GM19468 (cell line): Measurements from ENCODE around the gene MAP2K1.
"Not testable (repeated sequence)": the region's sequence is repeated elsewhere in the genome, so short reads cannot be mapped to it uniquely, and the experiment has no call there.

Experiments
- ATAC-seq: cut with Tn5 transposase; IDR thresholded peaks from one replicate; pipeline ENCODE4 v1.9.1; 2021; ENCODE audit warnings: mild to moderate bottlenecking, moderate library complexity, moderate number of reproducible peaks; ENCODE audit not compliant: unreplicated experiment; ENCODE audit errors: extremely low read depth

MAP2K1 gene

DNA sequence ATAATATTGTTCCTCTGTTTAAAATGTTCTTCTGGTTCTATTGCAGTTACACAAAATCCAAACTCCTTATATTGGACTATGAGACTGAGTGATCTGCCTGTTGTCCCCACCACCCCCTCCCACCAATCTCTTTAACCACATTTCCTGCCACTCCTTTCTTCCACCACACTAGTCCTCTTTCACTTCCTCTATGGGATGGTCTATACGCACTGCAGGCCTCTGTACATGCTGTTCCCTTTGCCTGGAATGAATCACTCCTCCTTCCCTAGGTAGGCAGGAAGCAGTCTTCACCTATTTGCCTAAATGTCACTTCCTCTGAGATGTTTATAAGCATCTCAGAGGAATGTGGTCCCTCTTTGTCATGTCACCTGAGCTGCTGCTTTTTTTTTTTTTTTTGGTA lies 4.0 kb downstream of the MAP2K1 start:
- no peak for ATAC-seq

DNA sequence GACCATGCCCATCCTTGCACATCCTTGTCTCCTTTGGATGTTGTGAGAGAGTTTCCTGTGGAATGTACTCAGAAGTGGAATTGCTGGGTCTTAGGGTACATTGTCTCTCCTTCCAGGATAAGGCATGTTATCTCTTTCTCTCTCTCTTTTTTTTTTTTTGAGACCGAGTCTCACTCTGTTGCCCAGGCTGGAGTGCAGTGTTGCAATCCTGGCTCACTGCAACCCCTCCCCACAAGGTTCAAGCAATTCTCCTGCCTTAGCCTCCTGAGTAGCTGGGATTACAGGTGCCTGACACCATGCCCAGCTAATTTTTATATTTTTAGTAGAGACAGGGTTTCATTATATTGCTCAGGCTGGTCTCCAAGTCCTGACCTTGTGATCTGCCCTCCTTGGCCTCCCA lies 6.3 kb downstream of the MAP2K1 start:
- ATAC-seq = not testable (repeated sequence)

DNA sequence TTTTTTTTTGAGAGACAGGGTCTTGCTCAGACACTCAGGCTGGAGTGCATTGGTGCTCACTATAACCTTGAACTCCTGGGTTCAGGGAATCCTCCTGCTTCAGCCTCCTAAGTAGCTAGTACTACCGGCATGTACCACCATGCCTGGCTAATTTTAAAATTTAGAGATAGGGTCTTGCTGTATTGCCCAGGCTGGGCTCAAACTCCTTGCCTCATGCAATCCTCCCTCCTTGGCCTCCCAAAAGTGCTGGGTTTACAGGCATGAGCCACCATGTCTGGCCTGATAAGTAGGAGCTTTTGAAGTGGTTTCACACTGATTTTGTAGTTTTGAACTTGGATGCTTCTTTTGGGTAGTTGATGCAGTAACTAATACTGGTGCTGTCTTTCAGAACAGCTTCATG lies 7.8 kb downstream of the MAP2K1 start:
- no peak for ATAC-seq

DNA sequence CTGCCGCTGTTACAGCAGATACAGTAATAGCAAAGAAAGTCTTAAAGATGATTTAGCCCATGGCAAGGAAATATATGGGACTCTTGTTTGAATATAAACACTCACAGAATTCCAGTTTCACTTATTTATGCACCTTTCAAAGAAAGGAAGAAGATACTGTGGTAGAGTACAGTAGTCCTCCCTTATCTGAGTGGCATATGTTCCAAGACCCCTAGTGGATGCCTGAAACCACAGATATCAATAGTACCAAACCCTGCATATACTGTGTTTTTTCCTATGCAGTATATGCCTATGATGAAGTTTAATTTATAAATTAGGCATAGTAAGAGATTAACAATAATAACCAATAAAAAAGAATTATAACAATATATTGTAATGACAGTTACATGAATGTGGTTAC lies 8.2 kb downstream of the MAP2K1 start:
- ATAC-seq = no peak

DNA sequence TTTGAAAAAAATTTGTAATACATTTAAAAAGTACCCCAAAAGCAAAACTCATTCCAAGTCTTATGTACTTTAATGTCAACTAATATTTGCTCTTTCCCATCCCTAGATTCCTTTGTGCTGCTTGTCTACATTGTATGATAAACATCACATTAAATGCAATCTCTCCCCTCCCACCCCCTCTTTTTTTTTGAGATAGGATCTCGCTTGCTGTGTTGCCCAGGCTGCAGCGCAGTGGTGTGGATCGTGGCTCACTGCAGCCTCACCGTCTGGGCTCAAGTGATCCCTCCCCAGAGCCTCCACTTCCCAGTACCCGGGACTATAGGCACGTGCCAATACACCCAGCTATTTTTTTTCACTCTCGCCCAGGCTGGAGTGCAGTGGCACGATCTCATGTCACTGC lies 12.6 kb downstream of the MAP2K1 start:
- no peak for ATAC-seq

DNA sequence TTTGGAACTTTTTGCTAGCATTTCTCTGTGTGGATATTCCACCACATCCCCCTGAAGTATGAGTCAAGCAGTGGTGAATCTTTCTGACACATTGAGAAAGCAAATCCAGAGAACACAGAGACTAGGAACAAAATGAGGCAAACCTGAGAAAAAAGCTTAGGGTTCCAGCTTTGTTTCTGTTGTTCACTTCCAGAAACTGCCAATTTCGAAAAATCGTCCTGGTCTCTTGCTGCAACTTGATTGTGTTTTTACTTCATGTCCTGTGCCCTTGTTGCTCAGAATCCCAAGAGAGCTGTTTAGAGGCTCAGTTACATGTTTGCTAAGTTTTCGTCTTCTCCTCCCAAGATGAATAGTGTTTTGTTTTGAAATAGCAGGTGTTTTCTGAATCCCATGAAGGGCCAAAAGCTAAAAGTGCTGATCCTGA lies 13.7 kb downstream of the MAP2K1 start:
- no peak for ATAC-seq

DNA sequence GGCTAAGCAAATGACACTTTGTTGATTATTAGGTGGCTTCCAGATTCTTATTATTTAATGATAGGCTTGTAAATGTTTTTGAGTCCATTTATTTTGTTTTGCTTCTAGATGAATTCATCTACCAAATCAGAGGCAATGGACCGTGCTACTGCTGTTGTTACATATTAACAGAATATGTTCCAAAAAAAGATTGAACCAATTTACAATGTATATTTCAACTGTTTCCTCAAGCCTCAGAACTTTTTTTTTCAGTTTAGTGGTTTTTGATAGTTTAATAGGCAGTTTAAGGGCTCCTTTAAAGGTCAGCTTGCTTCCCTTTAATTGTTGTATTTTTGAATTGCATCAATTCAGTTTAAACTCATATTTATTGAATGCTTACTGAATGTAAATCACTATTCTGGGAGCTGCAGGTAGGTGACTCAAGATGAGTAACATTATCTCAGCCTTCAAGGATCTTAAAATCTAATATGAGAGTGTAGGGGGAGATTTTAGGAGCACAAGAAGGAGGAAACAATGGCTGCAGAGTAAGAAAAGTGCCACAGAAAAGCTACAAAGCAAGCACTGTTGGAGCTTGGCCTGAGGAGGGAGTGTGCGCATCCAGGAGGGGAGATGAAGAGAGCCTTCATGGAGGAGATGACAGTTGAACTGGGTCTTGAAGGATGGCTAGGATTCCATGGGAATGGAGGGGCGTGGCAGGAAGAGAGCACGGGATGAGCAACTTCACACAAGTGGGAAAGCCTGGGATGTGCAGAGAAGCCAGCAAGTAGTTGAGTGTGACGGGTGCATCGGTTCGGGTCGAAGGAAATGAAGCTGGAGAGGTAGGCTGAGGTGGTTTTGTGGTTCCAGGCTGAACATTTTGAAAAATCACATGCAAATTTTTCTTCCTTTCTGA lies 14.7 kb downstream of the MAP2K1 start:
- no peak for ATAC-seq

DNA sequence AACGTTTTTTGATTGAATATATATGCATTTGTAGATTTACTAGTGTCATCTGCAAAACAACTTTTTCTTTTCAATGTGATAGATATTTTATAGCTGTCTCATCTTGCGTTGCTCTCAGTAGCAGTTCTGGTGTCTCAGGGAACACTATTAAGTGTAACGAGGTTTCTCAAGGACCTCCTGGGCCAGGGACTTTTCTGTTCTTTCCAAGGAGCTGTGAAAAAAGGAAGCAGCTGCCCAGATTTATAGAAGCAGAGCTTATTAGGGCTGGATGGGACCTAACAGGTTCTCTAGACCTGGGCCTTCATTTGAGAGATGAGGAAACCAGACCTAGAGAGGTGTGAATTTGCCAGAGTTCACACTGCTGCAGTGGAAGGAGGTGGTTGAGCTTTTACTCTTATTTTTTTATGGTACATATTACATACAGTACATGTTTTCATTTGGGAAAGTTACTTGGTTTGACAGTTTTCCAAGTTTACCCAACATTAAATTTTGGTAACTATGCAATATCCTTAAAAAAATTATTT lies 16.1 kb downstream of the MAP2K1 start:
- no peak for ATAC-seq

DNA sequence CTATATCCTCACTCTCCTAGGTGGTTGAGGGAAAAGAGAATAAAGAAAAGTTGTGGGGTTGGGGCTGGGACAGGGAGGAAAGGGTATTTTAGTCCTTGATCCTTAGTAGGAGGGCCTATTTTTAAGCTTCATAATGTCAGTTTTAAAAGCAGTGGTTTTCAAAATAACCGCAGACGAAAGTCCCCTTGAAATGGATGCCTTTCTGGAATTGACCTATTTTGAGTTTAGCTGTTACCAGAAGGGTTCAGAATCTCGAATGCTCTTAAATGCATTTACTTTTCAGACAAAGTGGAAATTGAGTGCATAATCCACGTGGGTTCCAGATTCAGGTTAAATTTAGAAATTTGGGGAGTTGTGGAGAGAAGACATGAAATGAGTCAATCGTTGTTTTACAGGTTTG lies 16.6 kb downstream of the MAP2K1 start:
- ATAC-seq = no peak

DNA sequence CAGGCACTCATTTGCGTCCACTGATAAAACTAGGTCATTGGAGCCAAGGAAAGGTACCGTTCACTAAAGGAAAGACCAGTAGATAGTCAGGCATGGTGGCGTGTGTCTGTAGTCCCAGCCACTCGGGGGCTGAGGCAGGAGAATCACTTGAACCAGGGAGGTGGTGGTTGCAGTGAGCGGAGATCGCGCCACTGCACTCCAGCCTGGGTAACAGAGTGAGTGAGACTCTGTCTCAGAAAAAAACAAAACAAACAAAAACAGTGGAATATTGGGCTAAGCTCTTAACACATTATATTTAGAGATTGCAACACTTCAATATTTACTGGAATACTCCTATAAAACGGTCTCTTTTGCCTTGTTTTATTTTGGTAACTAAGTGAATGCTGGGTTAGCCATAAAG lies 17.4 kb downstream of the MAP2K1 start:
- ATAC-seq = no peak

DNA sequence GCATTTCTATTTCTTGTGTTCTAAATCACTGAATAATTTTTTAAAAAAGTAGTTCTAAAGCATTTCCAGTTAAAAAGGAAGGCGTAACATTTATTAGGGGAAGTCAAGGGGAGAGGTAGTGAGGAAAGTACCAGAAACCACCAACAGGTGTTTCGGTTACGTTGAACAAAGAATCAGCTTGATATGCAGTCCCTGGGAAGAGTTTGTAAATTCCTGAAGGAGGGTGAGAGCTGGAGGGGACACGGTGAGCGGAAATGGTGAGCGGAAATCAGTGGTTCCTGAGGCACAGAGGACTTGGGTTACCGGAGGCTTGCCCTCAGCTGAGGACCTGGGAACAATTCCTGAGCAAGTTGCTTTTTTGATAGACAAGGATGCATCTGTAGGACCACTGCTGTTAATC lies 17.8 kb downstream of the MAP2K1 start:
- no peak for ATAC-seq

DNA sequence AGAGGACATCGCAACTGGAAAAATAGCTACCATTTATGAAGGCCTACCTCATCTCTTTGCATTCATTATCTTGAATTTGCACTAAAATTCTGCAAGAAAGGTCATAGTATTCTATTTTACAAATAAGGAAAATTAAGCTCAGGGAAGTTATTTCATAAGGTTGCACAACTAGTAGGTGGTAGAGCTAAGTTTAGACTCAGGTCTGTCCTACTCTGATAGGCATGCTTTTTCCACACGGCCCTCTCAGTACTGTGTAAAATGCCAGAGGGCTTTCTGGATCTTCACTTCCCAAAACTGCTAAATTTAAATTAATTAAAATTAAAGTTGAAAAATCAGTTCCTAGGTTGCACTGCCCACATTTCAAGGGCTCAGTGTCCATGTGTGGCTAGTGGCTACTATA lies 18.3 kb downstream of the MAP2K1 start:
- ATAC-seq = no peak

DNA sequence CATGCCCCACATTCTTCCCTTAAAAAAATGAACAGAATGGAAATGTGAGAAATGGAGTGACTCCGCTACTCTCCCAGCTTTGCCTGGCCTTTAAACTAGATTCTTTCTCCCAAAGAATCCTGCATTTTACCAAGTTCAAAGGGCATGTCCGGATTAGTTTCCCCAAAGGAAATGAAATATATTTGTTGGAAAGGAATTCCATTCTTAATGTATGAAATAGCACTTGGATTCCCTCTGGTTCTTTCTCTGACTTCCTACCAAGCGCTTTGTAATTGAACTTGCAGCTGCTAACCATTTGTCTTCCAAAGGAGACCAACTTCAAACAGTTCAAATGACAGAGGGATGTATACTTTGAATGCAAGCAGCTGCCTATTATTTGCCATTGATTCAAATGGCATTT lies 18.9 kb downstream of the MAP2K1 start:
- ATAC-seq = no peak

DNA sequence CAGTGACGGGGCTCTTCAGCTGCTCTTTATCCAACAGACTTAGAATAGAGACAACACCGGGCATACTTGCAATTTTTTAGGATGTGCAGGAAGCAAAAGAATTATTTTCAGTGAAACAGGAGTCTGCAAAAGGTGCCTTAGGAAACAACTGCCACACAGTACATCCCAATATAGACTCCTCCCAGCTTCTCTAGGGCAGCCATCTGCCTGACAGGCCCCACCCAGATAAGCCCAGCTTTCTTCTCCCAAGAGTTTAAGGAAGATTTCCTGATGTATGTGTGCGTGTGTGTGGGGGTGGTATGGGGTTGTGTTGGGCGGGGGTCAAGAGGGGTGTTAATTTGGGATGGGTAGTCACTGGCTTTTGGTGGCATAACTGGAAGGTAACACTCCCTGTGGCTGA lies 21.5 kb downstream of the MAP2K1 start:
- no peak for ATAC-seq

DNA sequence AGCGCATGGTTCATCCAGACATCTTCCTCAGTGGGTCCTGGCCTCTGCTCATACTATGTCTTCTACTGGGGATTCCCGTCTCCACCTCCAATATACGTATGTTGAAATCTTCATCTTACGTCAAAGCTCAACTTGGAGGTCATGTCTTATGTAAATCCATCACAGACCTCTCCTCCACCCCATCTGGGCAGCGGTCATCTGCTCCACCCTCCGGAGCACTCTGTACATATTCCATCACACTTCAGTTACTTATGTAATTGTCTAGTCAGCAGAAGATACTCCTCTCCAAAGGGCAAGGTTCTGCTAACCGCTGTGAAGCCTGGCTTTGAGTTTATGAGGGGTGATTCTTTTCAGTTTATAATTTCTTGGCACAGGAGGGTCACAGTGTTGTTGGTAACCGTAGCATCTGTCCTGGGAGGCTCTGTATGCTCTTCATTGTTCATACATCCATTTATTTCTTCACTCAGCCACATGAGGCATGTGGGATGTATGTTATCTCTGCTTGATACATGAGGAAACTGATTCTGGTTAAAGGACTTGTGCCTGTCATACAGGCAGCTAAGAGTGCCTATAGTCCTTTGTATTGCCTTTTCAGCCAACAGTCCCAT lies 22.1 kb downstream of the MAP2K1 start:
- ATAC-seq = no peak

DNA sequence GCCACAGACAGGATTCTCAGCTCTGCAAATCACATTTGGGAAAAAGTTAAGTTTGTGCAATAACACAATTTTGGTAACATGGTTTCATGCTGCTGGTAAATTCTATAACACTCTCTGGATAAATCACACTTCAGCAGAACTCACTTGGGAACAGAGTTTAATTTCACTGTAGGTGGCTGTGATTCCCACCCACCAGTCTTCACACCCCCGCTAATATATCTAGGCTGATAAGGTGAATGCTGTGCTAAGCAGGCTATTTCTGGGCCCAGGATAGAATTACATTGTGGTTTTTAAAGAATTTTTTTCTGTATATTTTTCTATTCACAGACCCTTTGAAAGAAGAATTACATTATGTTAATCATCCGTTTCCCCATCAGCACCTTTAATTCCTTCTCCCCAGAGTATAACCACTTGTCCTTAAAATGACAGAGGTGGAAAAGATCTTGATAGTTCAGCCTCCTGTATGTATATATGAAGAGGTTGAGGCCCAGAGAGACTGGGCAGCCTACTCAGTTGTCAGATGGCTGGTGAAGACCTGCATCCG lies 22.9 kb downstream of the MAP2K1 start:
- no peak for ATAC-seq

DNA sequence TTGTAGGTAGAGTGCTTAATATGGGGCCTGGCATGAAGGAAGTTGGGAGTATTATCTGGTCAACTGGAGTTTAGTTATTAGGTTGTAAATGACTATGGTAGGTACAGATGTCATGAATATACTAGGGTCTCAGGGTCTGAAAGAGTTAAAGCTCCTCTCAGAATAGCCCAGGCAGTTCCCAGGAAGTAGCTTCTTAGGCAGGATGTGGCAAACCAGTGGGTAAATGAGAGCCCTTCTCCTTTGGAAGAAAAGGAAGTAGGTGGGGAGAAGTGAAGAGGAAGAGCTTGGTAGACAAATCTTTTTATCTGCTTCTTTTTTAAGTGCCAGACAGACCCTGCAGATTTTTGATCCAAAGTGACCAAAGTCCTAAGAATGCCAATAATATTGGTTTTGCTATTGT lies 24.5 kb downstream of the MAP2K1 start:
- ATAC-seq = no peak

DNA sequence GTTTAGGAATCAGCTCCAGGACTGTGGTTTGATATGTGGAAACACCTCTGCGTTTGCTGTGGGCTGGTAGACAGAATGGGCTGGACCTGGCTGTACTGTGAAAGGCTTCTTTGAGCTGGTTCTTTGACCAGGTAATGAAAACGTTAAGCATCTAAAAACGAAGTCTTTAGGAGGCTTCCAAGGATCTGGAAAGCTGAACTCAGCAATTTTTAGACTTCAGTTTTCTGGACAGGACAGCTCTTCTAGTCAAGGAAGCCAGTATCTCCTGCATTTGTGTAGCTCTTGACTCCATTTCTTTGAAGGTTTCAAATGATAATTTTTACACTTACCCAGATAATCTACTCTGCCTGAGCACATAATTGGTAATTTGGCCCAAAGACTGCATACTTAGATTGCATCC lies 25.5 kb downstream of the MAP2K1 start:
- no peak for ATAC-seq

DNA sequence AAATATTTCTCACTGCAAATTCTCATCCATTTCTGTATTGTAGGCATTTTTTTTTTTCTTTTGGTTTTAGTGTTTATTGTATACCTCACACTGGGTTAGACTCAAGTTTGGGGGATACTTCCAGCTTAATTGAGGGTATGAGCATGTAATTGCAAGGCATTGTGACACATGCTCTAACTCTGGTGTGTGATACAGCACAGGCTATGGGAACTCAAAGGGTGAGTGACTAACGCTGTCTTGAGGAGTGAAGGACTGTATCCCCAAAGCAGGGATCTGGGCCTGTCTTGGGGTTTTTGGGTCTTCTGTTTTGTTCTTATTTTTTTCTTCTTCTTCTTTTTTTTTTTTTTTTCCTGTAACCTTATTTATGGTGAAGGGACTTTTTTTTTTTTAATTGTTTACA lies 26.9 kb downstream of the MAP2K1 start:
- ATAC-seq = no peak

DNA sequence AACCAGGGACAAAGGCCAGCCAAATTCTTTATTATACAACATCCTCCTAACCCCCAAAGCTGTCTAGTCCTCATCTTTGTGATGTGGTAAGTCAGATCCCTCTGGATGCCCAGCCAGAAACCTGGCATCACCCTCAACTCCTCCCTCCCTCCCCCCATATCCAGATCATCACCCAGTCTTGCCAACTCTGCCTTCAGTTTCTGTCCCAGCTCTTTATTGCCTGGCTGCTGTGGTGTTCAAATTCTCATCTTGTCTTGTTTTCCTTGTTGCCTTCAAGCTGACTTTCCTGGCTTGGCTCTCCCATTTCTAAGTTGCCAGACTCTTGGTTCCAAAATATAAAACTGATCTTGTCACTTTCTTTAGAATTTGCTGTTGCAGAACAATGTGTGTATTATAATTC lies 28.6 kb downstream of the MAP2K1 start:
- no peak for ATAC-seq

DNA sequence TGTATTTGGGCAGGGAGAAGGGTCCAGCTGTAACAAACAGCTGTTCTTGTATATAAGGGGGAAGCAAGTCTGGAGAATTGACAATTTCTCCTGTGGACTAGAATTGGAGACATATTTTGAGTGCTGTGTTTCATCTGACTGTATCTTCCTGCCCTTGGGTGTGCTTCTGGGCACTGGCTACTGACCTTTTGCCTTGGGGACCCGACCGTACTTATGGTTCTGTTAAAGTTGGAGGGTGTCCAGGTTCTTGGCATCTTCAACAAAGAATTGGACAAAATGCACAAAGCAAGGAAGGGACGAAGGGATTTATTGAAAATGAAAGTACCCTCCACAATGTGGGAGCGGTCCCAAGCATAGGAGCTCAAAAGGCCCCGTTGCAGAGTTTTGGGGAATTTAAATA lies 31.0 kb downstream of the MAP2K1 start:
- no peak for ATAC-seq
